Choroid plexus epithelial cell (primary cell): ENCODE measurements around the gene SVIP.

ENCODE experiments used
- DNase-seq: peaks from one replicate; pipeline ENCODE4 v3.0.0-alpha.2; 2010; ENCODE audit warnings: low read depth
- H3K4me3 ChIP-seq: 2 replicates; pipeline ENCODE4 v1.5.1; 2011; ENCODE audit warnings: low read depth, mild to moderate bottlenecking, control low read depth, low read length, moderate library complexity
- TF ChIP-seq, protein P1 (sequence below): conservative IDR thresholded peaks from 2 replicates; pipeline ENCODE4 v1.5.1; 2011; ENCODE audit warnings: low read depth, mild to moderate bottlenecking, control low read depth, inconsistent platforms, low read length, moderate library complexity

SVIP gene

DNA sequence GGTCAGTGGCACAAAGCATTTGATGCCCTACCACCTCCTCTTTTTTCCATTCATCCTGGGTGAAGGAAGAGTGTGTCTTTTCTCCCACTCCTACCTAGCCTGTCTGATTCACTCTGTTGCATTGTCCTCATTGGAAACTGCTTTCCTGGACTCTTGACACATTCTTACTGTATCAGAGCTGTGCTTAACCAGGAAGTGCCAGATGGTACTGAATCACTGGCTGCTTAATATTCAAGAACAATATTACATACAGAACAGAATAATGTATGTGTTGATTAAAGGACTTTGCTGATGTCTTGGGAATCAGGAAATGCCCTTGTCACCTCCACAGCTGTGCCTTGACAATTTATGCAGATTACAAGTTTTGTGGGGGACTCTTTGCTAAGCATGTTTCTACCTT, 44.4 kb downstream of the SVIP start:
- H3K4me3 ChIP-seq: no peak overlapping the region
- peak; percentile 24 for DNase-seq
- TF ChIP-seq, protein P1, sequence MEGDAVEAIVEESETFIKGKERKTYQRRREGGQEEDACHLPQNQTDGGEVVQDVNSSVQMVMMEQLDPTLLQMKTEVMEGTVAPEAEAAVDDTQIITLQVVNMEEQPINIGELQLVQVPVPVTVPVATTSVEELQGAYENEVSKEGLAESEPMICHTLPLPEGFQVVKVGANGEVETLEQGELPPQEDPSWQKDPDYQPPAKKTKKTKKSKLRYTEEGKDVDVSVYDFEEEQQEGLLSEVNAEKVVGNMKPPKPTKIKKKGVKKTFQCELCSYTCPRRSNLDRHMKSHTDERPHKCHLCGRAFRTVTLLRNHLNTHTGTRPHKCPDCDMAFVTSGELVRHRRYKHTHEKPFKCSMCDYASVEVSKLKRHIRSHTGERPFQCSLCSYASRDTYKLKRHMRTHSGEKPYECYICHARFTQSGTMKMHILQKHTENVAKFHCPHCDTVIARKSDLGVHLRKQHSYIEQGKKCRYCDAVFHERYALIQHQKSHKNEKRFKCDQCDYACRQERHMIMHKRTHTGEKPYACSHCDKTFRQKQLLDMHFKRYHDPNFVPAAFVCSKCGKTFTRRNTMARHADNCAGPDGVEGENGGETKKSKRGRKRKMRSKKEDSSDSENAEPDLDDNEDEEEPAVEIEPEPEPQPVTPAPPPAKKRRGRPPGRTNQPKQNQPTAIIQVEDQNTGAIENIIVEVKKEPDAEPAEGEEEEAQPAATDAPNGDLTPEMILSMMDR: no peak

DNA sequence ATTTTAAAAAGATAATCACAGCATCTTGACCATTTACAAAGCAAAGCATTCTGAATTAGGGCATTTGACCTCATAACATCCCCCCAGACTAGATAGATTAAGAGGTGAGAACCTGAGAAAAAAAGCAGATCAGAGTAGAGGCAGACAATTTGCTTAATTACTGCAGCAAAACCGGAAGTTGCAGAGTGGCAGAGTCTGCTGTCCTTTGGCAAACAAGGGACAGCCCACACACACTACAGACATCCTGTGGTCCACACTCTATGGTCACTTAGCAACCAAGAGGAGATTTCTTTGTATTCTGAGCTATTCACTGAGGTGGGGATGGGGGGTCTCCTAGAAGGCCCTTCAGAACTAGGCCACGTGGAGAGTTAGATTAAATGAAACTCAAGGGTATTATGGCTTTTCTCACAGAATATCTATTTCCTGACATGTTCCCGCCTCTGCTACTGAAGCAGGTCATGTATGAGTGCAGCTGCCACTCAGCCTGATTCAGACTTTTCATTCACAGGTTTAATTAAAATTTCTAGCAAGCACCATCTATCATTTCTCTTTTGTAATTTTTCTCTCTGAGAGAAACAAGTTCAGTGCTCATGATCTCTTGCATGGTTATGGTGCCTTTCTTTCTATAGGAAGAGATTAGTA, 48.5 kb downstream of the SVIP start:
- no peak for DNase-seq
- TF ChIP-seq, protein P1: no peak
- no peak overlapping the region for H3K4me3 ChIP-seq

DNA sequence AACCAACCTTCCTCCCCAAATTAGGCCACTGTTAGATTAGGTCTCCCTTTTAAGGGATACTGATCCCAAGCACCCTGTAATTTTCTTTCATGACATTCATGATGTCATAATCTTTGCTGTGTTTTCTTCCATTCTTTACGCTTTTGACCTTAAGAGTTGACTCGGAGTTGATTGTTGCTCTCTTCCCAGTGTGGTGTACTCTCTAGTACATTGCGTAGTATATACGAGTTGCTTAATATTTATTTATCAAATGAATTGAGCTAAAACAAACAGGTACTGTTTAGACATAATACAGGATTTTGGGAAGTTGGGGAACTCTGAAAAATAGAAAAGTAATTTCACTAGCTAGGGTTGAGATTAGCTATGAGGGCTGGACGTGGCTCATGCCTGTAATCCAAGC, 49.8 kb downstream of the SVIP start:
- DNase-seq: no peak
- TF ChIP-seq, protein P1: no peak
- no peak overlapping the region for H3K4me3 ChIP-seq

DNA sequence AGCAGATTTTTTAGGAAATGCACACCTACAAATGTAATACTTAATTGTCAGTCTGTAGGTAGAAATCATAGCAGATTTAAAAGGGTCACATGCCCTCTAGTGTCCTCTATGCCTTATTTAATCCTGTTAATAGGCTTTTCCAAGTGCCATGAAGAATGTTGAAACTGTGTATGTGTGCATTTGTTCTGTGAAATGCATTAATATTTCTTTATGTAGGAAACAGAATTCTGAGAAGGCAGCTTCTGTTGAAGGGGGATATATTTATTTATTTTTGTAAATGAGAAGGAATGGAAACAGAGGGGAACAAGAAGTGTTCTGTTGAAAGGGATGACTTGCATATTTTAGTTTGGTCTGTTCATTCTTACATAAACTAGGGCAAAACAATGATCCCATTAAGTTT, 51.0 kb downstream of the SVIP start:
- no peak overlapping the region for H3K4me3 ChIP-seq
- DNase-seq: peak; percentile 5
- TF ChIP-seq, protein P1: no peak

DNA sequence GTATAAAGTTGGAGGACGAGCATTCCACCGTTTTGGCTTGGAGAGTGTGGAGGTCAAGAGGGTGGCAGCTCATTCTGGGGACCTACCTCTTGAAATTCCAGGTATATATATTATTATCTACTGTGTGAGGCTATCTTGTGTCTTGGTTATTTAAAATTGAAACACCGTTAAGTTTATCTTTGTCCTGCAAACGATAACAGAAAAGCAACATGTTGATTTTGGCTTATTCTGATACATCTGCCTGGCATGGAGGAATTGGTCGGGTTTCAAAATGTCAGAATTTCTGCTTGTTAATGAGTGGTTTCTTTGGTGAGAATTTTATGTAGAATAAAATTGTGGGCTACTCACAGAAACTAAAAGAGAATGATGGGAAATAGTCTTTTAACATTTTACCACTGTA, 54.4 kb downstream of the SVIP start:
- TF ChIP-seq, protein P1: no peak
- DNase-seq: no peak
- no peak overlapping the region for H3K4me3 ChIP-seq

DNA sequence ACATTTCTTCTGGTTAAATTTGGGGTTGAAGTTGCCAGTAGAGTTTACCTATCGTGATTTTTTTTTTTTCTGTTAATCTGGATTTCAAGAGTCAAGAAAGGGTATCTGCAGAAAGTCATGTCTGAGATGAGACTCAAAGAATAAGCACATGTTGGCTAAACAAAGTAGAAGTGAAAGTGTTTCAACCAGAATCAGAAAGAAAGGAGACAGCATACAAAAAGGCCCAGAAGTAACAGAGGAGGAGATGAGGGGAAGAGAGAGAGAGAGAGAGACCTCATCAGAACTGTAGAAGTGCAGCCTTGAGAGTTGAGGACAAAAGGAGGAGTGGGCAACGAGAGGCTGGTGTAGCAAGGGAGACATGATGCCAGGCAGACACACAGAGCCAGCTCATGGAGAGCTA, 54.9 kb downstream of the SVIP start:
- no peak overlapping the region for H3K4me3 ChIP-seq
- TF ChIP-seq, protein P1: no peak
- no peak for DNase-seq

DNA sequence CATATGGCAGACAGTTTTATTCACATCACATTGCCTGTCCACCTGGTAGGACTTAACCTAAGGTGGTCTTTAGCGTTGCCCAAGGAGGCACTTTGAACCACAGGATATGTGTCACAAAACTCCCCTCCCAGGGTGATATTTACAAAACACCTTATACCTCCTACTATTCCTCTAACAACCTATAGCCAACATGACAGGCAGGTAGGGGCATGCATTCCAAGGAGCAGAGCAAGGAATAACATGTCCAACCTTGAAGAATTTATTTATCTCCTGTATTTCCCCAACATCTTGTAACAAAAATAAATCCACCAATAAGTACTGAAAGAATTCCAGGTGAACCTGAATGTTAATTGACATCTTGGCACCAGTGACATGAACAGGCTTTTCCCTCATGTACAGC, 60.5 kb downstream of the SVIP start:
- no peak overlapping the region for H3K4me3 ChIP-seq
- TF ChIP-seq, protein P1: no peak
- no peak for DNase-seq
